GM21528 (cell line): ENCODE results near the gene PPP1R1A.

ENCODE experiments used
- ATAC-seq: cut with Tn5 transposase; IDR thresholded peaks from one replicate; pipeline ENCODE4 v1.9.1; 2021; ENCODE audit warnings: mild to moderate bottlenecking, moderate library complexity; ENCODE audit not compliant: unreplicated experiment, low FRiP score

Gene PPP1R1A

GRCh38 chr12:54588110-54588889 lies at the start of gene PPP1R1A:
TSS of gene PPP1R1A (minus strand) at chr12:54588659. CDS start at chr12:54588488, 171 bp downstream.
- no peak for ATAC-seq

- no peak for ATAC-seq
These were observed 46.3 kb upstream of the PPP1R1A start, which contains the start of gene LACRT for GRCh38 chr12:54634795-54635194. TSS of gene LACRT (minus strand) at chr12:54634895. CDS start at chr12:54634841, 54 bp downstream.

- ATAC-seq, result no peak
These were observed 43.7 kb upstream of the PPP1R1A start for GRCh38 chr12:54631988-54632728.

GRCh38 chr12:54631551-54631950 lies 43.1 kb upstream of the PPP1R1A start:
- ATAC-seq, result no peak

GRCh38 chr12:54629925-54630324 lies 41.5 kb upstream of the PPP1R1A start:
- no peak for ATAC-seq

GRCh38 chr12:54628186-54628846 lies 39.9 kb upstream of the PPP1R1A start:
- no peak for ATAC-seq

- no peak for ATAC-seq
These were observed 38.8 kb upstream of the PPP1R1A start for GRCh38 chr12:54627304-54627703.

GRCh38 chr12:54625598-54625997 lies 37.1 kb upstream of the PPP1R1A start:
- ATAC-seq, result no peak

- no peak for ATAC-seq
These were observed 36.1 kb upstream of the PPP1R1A start for GRCh38 chr12:54624315-54625279.

GRCh38 chr12:54622463-54623183 lies 34.2 kb upstream of the PPP1R1A start:
- no peak for ATAC-seq

- ATAC-seq, result no peak
These were observed 28.6 kb upstream of the PPP1R1A start for GRCh38 chr12:54616933-54617680.

- no peak for ATAC-seq
These were observed 23.8 kb upstream of the PPP1R1A start for GRCh38 chr12:54612225-54612750.

- ATAC-seq, result no peak
These were observed 23.3 kb upstream of the PPP1R1A start for GRCh38 chr12:54611715-54612149.

GRCh38 chr12:54608769-54609168 lies 20.3 kb upstream of the PPP1R1A start:
- ATAC-seq, result no peak

GRCh38 chr12:54608156-54608555 lies 19.7 kb upstream of the PPP1R1A start:
- no peak for ATAC-seq

- ATAC-seq, result no peak
These were observed 18.1 kb upstream of the PPP1R1A start for GRCh38 chr12:54606556-54606955.

- no peak for ATAC-seq
These were observed 16.9 kb upstream of the PPP1R1A start for GRCh38 chr12:54605138-54605970.
